H54 (cell line): Measurements from ENCODE around the gene GPRIN1.
"Not testable (repeated sequence)": the region's sequence is repeated elsewhere in the genome, so short reads cannot be mapped to it uniquely, and the experiment has no call there.

Experiments used
- DNase-seq: peaks from one replicate; pipeline ENCODE4 v3.0.0; 2011; ENCODE audit warnings: low spot score, mixed read lengths; ENCODE audit not compliant: insufficient read length
- FAIRE-seq: peaks from 3 replicates; lab custom pipeline; 2011; peaks lifted over from hg19 to GRCh38; lab: Jason Lieb, UNC
- POLR2A ChIP-seq: IDR thresholded peaks from 2 replicates; pipeline ENCODE4 v1.6.1; 2011; ENCODE audit warnings: low read depth, mild to moderate bottlenecking, low read length

GPRIN1 gene

DNA sequence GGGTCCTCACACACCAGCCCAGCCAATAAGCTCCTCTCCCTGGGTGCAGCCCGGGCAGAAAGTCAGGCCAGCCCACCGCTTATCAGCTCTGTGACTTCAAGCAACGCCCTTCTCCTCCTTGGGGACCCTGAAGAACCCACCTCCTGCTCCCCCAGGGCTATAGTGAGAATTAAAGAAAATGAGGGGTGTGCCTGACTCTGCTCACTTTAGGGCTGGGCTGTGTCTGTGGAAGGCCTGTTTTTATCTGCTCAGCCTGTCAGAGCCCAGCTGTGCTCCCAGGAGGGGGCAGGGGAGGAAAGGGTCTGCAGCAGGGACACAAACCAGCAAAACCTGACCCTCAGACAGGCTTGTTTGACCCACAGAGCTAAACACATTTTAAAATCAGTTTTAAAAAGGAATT, 3.9 kb downstream of the GPRIN1 start:
- no peak for TF ChIP-seq POLR2A
- DNase-seq (no peak), FAIRE-seq (no peak)

DNA sequence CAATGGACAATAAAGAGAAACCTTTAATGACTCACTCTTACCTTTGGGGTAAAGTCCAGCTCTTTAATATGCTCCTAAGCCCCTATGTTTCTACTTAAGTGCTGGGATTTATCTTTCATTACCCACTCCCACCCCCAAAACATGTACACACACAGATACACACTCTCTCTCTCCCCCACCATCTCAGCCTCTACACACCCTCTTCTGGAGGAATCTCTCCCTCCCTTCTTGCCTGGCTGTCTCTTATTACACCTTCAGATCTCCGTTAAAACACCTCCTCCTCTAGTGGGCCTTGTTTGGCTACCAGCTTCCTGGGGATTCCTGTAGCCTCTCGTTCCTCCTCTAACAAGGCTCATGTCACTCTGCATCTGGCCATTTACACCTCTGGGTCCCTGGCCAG, 6.9 kb downstream of the GPRIN1 start:
- no peak for TF ChIP-seq POLR2A
- FAIRE-seq = no peak
- no peak for DNase-seq

DNA sequence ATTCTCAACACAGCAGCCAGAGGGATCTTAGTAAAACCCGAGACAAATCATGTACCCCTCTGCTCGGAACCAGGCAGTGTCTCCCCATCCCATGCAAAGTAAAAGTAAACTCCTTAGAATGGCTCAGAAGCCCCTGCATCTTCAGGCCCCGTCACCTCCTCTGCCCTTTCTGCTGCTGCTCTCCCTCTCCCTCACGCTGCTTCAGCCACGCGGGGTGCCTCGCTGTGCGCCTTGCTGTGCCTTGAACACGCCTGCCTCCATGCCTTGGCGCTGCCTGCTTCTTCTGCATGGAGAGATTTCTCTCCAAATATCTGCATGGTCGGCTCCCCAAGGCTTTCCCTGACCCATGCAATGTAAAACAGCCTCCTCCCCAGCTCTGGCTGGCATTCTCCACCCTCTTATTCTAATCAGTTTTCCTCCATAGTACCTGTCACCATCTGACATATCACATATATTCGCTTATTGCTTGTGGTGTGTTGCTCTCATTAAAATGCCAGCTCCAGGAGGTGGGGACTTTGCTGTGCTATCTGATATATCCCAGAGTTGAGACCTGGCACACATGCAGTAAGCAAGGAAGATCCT, 8.0 kb downstream of the GPRIN1 start:
- FAIRE-seq (no peak), DNase-seq (no peak)
- TF ChIP-seq POLR2A = no peak

DNA sequence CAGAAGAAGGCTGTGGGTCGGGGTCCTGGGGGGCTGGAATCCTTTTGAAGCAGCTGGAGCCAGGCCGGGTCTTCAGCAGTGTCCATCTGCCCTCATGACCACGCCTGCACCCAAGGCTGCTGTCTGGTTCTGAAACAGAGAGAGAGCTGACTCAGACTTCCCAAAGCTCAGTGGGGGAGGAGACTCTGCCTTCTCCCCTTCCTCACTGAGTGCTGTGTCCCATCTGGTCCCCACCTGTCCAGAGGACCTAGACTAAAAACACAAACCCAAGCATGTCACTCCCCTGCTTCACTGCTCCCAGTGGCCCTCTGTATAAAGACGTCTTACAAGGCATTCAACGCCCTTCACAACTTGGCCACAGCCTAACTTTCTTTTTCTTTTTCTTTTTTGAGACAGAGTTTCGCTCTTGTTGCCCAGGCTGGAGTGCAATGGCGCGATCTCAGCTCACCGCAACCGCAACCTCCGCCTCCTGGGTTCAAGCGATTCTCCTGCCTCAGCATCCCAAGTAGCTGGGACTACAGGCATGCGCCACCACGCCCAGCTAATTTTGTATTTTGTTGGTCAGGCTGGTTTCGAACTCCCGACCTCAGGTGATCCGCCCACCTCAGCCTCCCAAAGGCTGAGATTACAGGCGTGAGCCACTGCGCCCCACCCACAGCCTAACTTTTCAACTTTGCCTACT, 10.1 kb downstream of the GPRIN1 start:
- DNase-seq, FAIRE-seq: not testable (repeated sequence)

- TF ChIP-seq POLR2A = no peak
- FAIRE-seq (no peak), DNase-seq (no peak)
These were observed 12.3 kb downstream of the GPRIN1 start for GRCh38 chr5:176597417-176598389.

DNA sequence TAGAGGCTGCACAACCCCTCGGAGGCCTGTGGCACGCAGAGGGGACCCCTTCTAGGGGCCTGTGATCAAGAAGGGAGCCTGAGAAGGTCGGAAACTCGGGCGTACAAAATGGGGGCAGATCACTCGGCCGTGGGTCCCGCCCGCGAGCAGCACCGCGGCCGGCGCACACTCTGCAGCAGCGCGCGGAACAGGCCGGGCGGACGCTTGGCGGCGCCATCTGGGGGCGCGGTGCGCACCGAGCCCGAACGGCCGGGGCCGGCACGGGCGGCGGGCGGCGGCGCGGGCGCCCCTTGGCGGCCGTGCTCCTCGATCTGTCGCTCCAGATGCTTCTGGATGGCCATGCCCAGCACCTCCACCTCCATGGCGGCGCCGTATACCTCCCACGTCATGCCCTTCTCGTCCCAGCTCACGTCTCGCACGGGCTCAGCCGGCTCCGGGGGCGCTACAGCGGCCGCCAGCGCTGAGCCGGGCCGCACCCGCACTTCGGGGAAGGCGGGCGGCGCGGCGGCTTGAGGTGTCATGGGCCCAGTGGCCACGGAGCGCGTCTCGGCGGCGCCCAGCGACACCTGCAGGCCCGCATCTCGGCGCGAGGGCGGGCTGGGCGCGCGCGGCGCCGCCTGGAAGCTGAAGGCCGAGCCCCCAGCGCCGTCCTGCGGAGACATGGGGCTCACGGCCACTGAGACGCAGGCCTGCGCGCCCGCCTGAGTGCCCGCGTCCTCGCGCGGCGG, 13.1 kb downstream of the GPRIN1 start:
- FAIRE-seq (no peak), DNase-seq (no peak)
- no peak for TF ChIP-seq POLR2A

DNA sequence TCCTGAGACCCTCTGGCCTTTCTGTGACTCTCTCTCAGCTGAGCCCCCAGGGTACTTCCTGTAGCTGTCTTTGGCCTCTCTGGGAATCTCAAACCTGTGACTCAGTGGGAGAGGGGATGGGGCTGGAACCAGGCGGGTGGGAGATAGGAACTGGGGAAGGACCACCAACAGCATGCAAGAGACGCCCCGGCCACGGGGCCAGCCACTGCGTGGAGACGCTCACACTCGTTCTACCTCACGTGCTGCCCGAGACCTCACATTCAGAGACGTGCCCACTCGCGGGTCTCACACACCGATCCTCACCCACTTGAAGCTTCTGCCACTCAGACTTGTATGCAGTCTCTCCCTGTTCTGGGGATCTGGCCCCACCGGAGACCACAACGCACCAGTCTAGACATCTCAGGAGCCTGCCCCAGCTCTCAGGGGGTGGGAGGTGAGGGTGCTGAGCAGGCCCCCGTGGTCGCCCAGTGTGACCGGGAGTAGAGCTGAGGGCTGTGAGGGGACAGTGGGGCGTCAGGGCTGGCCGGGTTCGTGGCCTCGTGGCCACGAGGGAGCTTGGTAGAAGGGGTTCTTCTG, 13.8 kb downstream of the GPRIN1 start:
- no peak for DNase-seq
- FAIRE-seq = no peak
- no peak for TF ChIP-seq POLR2A

GRCh38 chr5:176595386-176595943, 14.5 kb downstream of the GPRIN1 start:
- FAIRE-seq (no peak), DNase-seq (no peak)
- no peak for TF ChIP-seq POLR2A

- no peak for DNase-seq
- no peak for TF ChIP-seq POLR2A
- no peak for FAIRE-seq
These were observed 15.4 kb downstream of the GPRIN1 start for GRCh38 chr5:176594554-176594953.

DNA sequence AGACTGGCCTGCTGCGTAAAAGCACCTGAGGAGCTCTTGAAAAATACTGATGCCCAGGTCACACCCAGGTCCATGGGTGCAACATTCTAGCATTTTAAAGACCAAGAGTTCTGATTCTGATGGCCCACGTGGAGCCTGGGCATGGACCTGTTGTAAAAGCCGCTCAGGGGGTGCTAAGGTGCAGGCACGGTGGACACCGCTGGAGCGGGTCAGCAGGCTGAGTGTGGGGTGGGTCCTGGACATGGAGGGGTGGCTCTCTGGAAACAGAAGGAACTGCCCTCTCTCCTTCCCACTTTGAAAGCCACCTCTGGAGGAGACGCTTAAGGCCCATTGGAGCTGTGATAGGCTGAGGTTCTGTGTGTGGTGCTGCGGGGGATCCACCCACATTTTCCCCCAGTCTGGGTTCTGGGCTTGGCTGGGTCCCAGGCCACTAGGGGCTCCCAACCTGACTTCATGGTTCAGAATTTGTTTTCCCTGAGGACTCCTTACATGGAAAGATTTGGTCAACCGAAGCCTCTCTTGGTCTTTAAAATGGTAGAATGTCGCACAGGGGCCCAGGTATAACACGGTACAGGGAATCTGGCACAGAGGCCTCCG, 16.6 kb downstream of the GPRIN1 start:
- FAIRE-seq (no peak), DNase-seq (no peak)
- no peak for TF ChIP-seq POLR2A

DNA sequence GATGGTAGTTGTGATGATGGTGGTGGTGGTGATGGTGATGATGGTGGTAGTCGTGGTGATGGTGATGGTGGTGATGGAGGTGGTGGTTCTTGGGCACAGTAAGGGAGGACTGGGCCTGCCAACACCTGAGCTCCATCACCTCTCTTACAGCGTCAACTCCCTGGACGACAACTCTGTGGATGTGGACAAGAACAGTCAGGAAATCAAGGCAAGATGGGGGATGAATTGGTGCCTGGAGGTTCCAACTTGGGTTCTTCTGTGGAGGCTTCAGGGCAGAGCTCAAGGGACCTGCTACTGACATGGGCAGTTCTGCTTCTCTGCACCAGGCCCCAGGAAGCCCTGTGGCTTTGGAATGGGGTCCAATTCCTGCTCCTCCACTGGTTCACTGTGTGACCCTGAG, 17.4 kb downstream of the GPRIN1 start:
- FAIRE-seq (no peak), DNase-seq (no peak)
- no peak for TF ChIP-seq POLR2A

DNA sequence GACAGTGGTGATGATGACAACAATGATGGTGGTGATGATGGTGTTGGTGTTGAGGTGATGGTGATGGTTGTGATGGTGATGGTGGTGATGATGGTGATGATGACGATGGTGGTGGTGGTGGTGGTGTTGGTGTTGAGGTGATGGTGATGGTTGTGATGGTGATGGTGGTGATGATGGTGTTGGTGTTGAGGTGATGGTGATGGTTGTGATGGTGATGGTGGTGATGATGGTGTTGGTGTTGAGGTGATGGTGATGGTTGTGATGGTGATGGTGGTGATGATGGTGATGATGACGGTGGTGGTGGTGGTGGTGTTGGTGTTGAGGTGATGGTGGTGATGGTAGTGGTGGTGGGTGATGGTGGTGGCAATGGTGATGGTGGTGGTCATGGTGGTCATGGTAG, 18.3 kb downstream of the GPRIN1 start:
- FAIRE-seq = peak; percentile 38
- not testable (repeated sequence) for DNase-seq

DNA sequence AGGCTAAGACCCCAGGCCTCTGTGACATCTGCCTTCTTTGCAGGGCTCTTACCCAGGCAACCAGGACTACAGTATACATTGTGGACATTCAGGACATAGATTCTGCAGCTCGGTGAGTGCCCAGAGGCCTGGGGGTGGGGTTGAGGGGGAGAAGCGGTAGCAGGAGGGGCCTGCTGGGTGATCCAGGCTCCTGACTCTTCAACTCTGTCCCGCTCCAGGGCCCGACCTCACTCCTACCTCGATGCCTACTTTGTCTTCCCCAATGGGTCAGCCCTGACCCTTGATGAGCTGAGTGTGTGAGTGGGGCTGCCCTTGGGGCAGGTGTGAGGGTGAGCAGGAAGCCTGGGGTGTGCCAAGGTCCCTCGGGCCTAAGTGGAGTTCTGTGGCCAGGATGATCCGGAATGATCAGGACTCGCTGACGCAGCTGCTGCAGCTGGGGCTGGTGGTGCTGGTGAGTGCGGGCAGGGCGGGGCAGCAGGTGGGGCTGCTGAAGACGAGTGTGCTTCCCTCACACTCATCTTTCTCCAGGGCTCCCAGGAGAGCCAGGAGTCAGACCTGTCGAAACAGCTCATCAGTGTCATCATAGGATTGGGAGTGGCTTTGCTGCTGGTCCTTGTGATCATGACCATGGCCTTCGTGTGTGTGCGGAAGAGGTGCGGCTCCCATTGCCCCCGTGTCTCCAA, 19.8 kb downstream of the GPRIN1 start:
- FAIRE-seq (no peak), DNase-seq (no peak)
- no peak for TF ChIP-seq POLR2A
